ENCODE data around the gene TRMT10A.
"Not testable (repeated sequence)": the region's sequence is repeated elsewhere in the genome, so short reads cannot be mapped to it uniquely, and the experiment has no call there.

Gene TRMT10A

DNA sequence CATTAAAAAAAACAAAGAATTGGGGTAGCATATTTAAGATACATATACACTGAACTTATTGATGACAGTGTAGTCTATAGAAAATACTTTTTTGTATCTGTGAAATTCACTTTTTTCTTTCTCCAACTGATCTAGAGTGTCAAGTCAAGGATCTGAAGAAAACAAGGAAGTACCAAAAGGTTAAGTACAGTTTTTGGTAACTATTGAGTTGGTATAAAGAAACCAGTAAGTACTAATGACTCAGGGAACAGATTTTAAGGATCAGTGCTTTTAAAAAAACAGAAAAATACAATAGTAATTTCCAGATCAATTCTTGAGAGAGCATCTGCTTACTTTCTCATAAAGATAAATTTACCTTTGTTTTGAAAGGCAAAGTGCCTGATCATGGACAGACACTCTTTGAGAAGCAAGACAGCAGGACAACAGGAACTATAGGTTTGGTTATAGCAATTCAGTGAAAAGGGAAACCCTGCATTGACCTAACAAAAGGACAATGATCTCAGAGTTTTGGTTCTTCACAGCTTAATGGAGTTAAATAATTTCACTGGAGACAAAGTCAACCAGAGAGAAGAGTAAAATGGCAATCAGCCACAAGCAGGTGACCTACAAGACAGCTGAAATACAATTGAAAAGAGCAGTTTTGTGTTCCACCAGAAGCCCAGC, 23.4 kb downstream of the TRMT10A start:
- Histone ChIP-seq H3K36me3 (ENCODE audit: insufficient read depth) (no peaks in the 10 kb centered on the region), H3K9ac (no peak overlapping the region), H3K79me2 (ENCODE audit: insufficient read depth, low read depth) (no peaks in the 10 kb centered on the region), H3K4me2 (no peak overlapping the region), H3K4me3 (IDR thresholded peaks at IDR 0.05; ENCODE audit: insufficient read depth, low read depth, low read length) (no peak overlapping the region), H3K27me3 (ENCODE audit: insufficient read depth, low read depth) (no peaks in the 10 kb centered on the region), H4K20me1 (ENCODE audit: insufficient read depth) (no peaks in the 10 kb centered on the region), H3K27ac (no peak overlapping the region), H2AFZ (ENCODE audit: low read depth) (no peak overlapping the region), H3K4me1 (ENCODE audit: low read depth, poor library complexity, severe bottlenecking) (no peaks in the 10 kb centered on the region)
- TF ChIP-seq, protein P1, sequence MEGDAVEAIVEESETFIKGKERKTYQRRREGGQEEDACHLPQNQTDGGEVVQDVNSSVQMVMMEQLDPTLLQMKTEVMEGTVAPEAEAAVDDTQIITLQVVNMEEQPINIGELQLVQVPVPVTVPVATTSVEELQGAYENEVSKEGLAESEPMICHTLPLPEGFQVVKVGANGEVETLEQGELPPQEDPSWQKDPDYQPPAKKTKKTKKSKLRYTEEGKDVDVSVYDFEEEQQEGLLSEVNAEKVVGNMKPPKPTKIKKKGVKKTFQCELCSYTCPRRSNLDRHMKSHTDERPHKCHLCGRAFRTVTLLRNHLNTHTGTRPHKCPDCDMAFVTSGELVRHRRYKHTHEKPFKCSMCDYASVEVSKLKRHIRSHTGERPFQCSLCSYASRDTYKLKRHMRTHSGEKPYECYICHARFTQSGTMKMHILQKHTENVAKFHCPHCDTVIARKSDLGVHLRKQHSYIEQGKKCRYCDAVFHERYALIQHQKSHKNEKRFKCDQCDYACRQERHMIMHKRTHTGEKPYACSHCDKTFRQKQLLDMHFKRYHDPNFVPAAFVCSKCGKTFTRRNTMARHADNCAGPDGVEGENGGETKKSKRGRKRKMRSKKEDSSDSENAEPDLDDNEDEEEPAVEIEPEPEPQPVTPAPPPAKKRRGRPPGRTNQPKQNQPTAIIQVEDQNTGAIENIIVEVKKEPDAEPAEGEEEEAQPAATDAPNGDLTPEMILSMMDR (conservative IDR thresholded peaks at IDR 0.05; ENCODE audit: low read depth, low read length), result no peak

DNA sequence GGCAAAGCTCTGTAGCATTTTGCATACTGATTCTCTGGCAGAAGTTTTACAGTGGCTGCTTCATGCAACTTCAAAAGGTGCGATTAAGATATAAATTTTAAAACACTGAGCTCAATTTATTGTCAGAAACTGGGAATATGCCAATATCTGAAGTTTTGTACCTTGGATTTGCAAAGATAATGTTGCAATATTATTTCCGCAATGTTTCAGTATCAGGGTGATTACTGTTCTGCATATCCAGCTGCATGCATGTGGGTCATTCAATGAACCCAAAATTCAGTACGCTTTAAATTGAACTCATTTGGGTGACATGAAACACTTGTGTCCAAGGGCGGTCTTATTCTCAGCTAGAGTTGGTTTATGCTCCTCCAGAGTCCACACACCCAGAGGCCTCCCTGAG, 26.2 kb downstream of the TRMT10A start:
- no peak overlapping the region for H3K4me3 ChIP-seq (IDR thresholded peaks at IDR 0.05; ENCODE audit: insufficient read depth, low read depth, low read length)
- H3K79me2 ChIP-seq (ENCODE audit: insufficient read depth, low read depth), result no peaks in the 10 kb centered on the region
- no peak overlapping the region for H2AFZ ChIP-seq (ENCODE audit: low read depth)
- H3K4me1 ChIP-seq (ENCODE audit: low read depth, poor library complexity, severe bottlenecking), result no peaks in the 10 kb centered on the region
- H3K4me2 ChIP-seq, result no peak overlapping the region
- H3K36me3 ChIP-seq (ENCODE audit: insufficient read depth), result no peaks in the 10 kb centered on the region
- TF ChIP-seq, protein P1 (conservative IDR thresholded peaks at IDR 0.05; ENCODE audit: low read depth, low read length), result no peak
- H3K27me3 ChIP-seq (ENCODE audit: insufficient read depth, low read depth), result no peaks in the 10 kb centered on the region
- H4K20me1 ChIP-seq (ENCODE audit: insufficient read depth), result no peaks in the 10 kb centered on the region
- no peak overlapping the region for H3K27ac ChIP-seq
- no peak overlapping the region for H3K9ac ChIP-seq

DNA sequence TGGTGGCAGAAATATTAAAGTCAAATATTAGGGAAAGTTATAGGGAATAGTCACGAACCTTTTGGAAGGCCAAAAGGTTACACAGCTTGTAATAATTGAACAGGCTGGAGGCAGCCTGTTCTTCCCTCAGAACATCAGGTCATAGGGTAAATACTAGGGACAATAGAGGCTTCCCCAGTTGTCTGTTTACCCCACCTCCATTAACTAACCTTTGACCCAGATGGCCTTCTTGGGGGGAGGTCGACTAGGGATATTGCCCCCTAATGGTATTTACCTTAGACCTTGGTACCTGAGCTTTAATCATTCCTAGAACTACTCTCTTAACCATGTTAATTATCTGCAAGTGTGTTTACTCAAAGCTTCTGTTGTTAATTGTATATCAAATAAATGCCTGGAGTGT, 27.0 kb downstream of the TRMT10A start:
- Histone ChIP-seq H3K79me2 (ENCODE audit: insufficient read depth, low read depth) (no peaks in the 10 kb centered on the region), H3K4me1 (ENCODE audit: low read depth, poor library complexity, severe bottlenecking) (no peaks in the 10 kb centered on the region), H3K36me3 (ENCODE audit: insufficient read depth) (no peaks in the 10 kb centered on the region), H3K4me2 (no peak overlapping the region), H2AFZ (ENCODE audit: low read depth) (no peak overlapping the region), H4K20me1 (ENCODE audit: insufficient read depth) (no peaks in the 10 kb centered on the region), H3K9ac (no peak overlapping the region), H3K27me3 (ENCODE audit: insufficient read depth, low read depth) (no peaks in the 10 kb centered on the region), H3K4me3 (IDR thresholded peaks at IDR 0.05; ENCODE audit: insufficient read depth, low read depth, low read length) (no peak overlapping the region), H3K27ac (no peak overlapping the region)
- TF ChIP-seq, protein P1 (conservative IDR thresholded peaks at IDR 0.05; ENCODE audit: low read depth, low read length), result no peak

DNA sequence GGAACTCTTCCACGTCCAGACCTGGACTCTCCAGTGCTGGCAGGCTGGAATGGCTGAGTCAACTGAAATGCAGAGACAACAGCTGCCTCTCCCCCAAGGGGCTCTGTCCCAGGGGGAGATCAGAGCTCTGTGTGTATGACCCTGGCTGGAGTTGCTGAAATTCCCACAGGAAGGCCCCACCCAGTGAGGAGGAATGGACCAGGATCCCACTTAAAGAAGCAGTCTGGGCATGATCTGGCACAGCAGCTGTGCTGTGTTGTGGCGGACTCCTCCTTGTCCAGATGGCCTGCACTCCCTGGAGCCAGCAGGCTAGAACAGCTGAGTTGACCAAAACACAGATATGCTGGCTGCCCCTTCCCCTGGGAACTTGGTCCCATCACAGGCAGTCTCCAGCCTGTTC, 27.6 kb downstream of the TRMT10A start:
- TF ChIP-seq, protein P1 (conservative IDR thresholded peaks at IDR 0.05; ENCODE audit: low read depth, low read length), result no peak
- Histone ChIP-seq H3K27me3 (ENCODE audit: insufficient read depth, low read depth) (no peaks in the 10 kb centered on the region), H3K4me3 (IDR thresholded peaks at IDR 0.05; ENCODE audit: insufficient read depth, low read depth, low read length) (no peak overlapping the region), H3K27ac (no peak overlapping the region), H3K79me2 (ENCODE audit: insufficient read depth, low read depth) (no peaks in the 10 kb centered on the region), H2AFZ (ENCODE audit: low read depth) (no peak overlapping the region), H3K9ac (no peak overlapping the region), H3K36me3 (ENCODE audit: insufficient read depth) (no peaks in the 10 kb centered on the region), H3K4me2 (no peak overlapping the region), H4K20me1 (ENCODE audit: insufficient read depth) (no peaks in the 10 kb centered on the region), H3K4me1 (ENCODE audit: low read depth, poor library complexity, severe bottlenecking) (no peaks in the 10 kb centered on the region)

DNA sequence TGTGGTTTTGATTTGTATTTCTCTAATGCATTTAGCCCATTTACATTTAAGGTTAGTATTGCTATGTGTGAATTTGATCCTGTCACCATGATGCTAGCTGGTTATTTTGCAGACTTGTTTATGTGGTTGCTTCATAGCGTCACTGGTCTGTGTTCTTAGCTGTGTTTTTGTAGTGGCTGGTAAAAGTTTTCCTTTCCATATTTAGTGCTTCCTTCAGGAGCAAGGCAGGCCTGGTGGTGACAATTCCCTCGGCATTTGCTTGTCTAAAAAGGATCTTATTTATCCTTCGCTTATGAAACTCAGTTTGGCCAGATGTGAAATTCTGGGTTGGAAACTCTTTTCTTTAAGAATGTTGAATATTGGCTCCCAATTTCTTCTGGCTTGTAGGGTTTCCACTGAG, 29.1 kb downstream of the TRMT10A start:
- not testable (repeated sequence) for H2AFZ ChIP-seq (ENCODE audit: low read depth); H3K9ac ChIP-seq; H3K27ac ChIP-seq; H3K4me3 ChIP-seq (IDR thresholded peaks at IDR 0.05; ENCODE audit: insufficient read depth, low read depth, low read length); H3K36me3 ChIP-seq (ENCODE audit: insufficient read depth); H3K27me3 ChIP-seq (ENCODE audit: insufficient read depth, low read depth); H3K4me2 ChIP-seq; H3K4me1 ChIP-seq (ENCODE audit: low read depth, poor library complexity, severe bottlenecking); H4K20me1 ChIP-seq (ENCODE audit: insufficient read depth); H3K79me2 ChIP-seq (ENCODE audit: insufficient read depth, low read depth)

Measured in KMS-11 (cell line).